ENCODE measurements around the gene DYNC2H1. TPM values are rescaled to one million over a fixed set of nuclear protein-coding genes. Genes with fewer than 3 reads are reported as not detected.

Gene DYNC2H1
- total RNA-seq, 1 donor from 2014 or later: 5.4 TPM

GRCh38 chr11:103085758-103086365 is 23.4 kb upstream of the DYNC2H1 start:
- intact Hi-C loops (cut with micrococcal nuclease): no loop called here
- TF ChIP-seq CTCF (IDR thresholded peaks at IDR 0.05; ENCODE audit: borderline replicate concordance): no peak
- Histone ChIP-seq H3K27ac (replicated peaks) (no peak overlapping the region), H3K4me3 (no peak overlapping the region), H3K36me3 (peaks cover 23% of the 10 kb centered on the region), H3K27me3 (ENCODE audit: low read depth) (no peaks in the 10 kb centered on the region), H3K9me3 (replicated peaks) (no peaks in the 10 kb centered on the region), H3K4me1 (peaks cover 33% of the 10 kb centered on the region)
- DNase-seq: no peak

- Histone ChIP-seq H3K27ac (replicated peaks) (no peak overlapping the region), H3K36me3 (peaks cover 18% of the 10 kb centered on the region), H3K9me3 (replicated peaks) (no peaks in the 10 kb centered on the region), H3K4me1 (peaks cover 39% of the 10 kb centered on the region), H3K27me3 (ENCODE audit: low read depth) (no peaks in the 10 kb centered on the region), H3K4me3 (no peak overlapping the region)
- TF ChIP-seq CTCF (IDR thresholded peaks at IDR 0.05; ENCODE audit: borderline replicate concordance): no peak
- intact Hi-C loops (cut with micrococcal nuclease): no loop called here
- no peak for DNase-seq
Measured at GRCh38 chr11:103086461-103086860, 22.8 kb upstream of the DYNC2H1 start.

GRCh38 chr11:103091064-103091800 is 18.0 kb upstream of the DYNC2H1 start:
- peak; percentile 31 for DNase-seq
- intact Hi-C loops (cut with micrococcal nuclease): no loop called here
- Histone ChIP-seq H3K27me3 (ENCODE audit: low read depth) (peaks cover 24% of the 10 kb centered on the region), H3K4me3 (peak overlapping the region; percentile 99), H3K36me3 (peaks cover 8% of the 10 kb centered on the region), H3K4me1 (peaks cover 46% of the 10 kb centered on the region), H3K27ac (replicated peaks) (peak overlapping the region; percentile 91), H3K9me3 (replicated peaks) (no peaks in the 10 kb centered on the region)
- TF ChIP-seq CTCF (IDR thresholded peaks at IDR 0.05; ENCODE audit: borderline replicate concordance): no peak

GRCh38 chr11:103091801-103092524 is 17.3 kb upstream of the DYNC2H1 start, which contains the start of gene DCUN1D5:
Gene DCUN1D5, minus strand, starts transcription at chr11:103092160. Its CDS starts 288 bp downstream, at chr11:103091872.
- no peaks in the 10 kb centered on the region for H3K9me3 ChIP-seq (replicated peaks)
- peaks cover 46% of the 10 kb centered on the region for H3K4me1 ChIP-seq
- DNase-seq: peak; percentile 96
- peaks cover 31% of the 10 kb centered on the region for H3K27me3 ChIP-seq (ENCODE audit: low read depth)
- peak within 1 kb of the TSS; percentile 99 for H3K4me3 ChIP-seq
- intact Hi-C loops (cut with micrococcal nuclease): no loop called here
- no peak for TF ChIP-seq CTCF (IDR thresholded peaks at IDR 0.05; ENCODE audit: borderline replicate concordance)
- peak within 1 kb of the TSS; percentile 91 for H3K27ac ChIP-seq (replicated peaks)
- H3K36me3 ChIP-seq: peaks cover 8% of the 10 kb centered on the region

GRCh38 chr11:103097279-103097678 is 11.9 kb upstream of the DYNC2H1 start:
- intact Hi-C loops (cut with micrococcal nuclease): no loop called here
- Histone ChIP-seq H3K36me3 (no peaks in the 10 kb centered on the region), H3K4me1 (peaks cover 4% of the 10 kb centered on the region), H3K27me3 (ENCODE audit: low read depth) (peaks cover 58% of the 10 kb centered on the region), H3K9me3 (replicated peaks) (no peaks in the 10 kb centered on the region), H3K4me3 (no peak overlapping the region), H3K27ac (replicated peaks) (no peak overlapping the region)
- no peak for TF ChIP-seq CTCF (IDR thresholded peaks at IDR 0.05; ENCODE audit: borderline replicate concordance)
- no peak for DNase-seq

Measured in left ventricle myocardium inferior (tissue), 1 donor.